Activated CD4-positive, alpha-beta T cell treated with anti-CD3 and anti-CD28 coated beads, Interleukin-2, amount 50 U/mL, for 4 hours (primary cell): Measurements from ENCODE around the gene SSBP3.
"Not testable (repeated sequence)": the region's sequence is repeated elsewhere in the genome, so short reads cannot be mapped to it uniquely, and the experiment has no call there.

Experiments used
- DNase-seq, 2 experiments: peaks; one replicate each; pipeline ENCODE4 v3.0.0-alpha.2; 2020

SSBP3 gene

GRCh38 chr1:54406339-54407153, at the start of gene SSBP3:
SSBP3 (minus strand) TSS chr1:54406394.
- DNase-seq, result peak; percentile 84 to 88

- no peak for DNase-seq
Measured at GRCh38 chr1:54453509-54453908, 47.3 kb upstream of the SSBP3 start.

GRCh38 chr1:54453022-54453421, 46.8 kb upstream of the SSBP3 start:
- DNase-seq, result no peak

GRCh38 chr1:54449431-54449830, 43.2 kb upstream of the SSBP3 start:
- DNase-seq, result not testable (repeated sequence)

- not testable (repeated sequence) for DNase-seq
Measured at GRCh38 chr1:54448801-54449200, 42.6 kb upstream of the SSBP3 start.

- not testable (repeated sequence) for DNase-seq
Measured at GRCh38 chr1:54447081-54447480, 40.9 kb upstream of the SSBP3 start.

- no peak for DNase-seq
Measured at GRCh38 chr1:54442185-54442584, 36.0 kb upstream of the SSBP3 start.

- DNase-seq, result no peak
Measured at GRCh38 chr1:54439550-54440223, 33.5 kb upstream of the SSBP3 start.

- DNase-seq, result no peak
Measured at GRCh38 chr1:54437783-54438182, 31.6 kb upstream of the SSBP3 start.

GRCh38 chr1:54436826-54437225, 30.6 kb upstream of the SSBP3 start:
- DNase-seq, result no peak

GRCh38 chr1:54429838-54430237, 23.6 kb upstream of the SSBP3 start:
- DNase-seq, result no peak

GRCh38 chr1:54428837-54429518, 22.8 kb upstream of the SSBP3 start:
- DNase-seq, result no peak

- no peak for DNase-seq
Measured at GRCh38 chr1:54425152-54425584, 19.0 kb upstream of the SSBP3 start.

GRCh38 chr1:54424398-54424797, 18.2 kb upstream of the SSBP3 start:
- DNase-seq, result no peak

GRCh38 chr1:54421101-54421504, 14.9 kb upstream of the SSBP3 start:
- DNase-seq, result no peak

- not testable (repeated sequence) for DNase-seq
Measured at GRCh38 chr1:54418598-54418997, 12.4 kb upstream of the SSBP3 start.

GRCh38 chr1:54417123-54417522, 10.9 kb upstream of the SSBP3 start:
- DNase-seq, result no peak

- DNase-seq, result no peak
Measured at GRCh38 chr1:54416435-54416834, 10.2 kb upstream of the SSBP3 start.

GRCh38 chr1:54415991-54416390, 9.8 kb upstream of the SSBP3 start:
- no peak for DNase-seq

GRCh38 chr1:54415533-54415932, 9.3 kb upstream of the SSBP3 start:
- DNase-seq, result no peak

- DNase-seq, result no peak
Measured at GRCh38 chr1:54413732-54414131, 7.5 kb upstream of the SSBP3 start.

- DNase-seq, result no peak
Measured at GRCh38 chr1:54413295-54413694, 7.1 kb upstream of the SSBP3 start.

- no peak for DNase-seq
Measured at GRCh38 chr1:54410359-54410758, 4.2 kb upstream of the SSBP3 start.
